SKM-1 (cell line): ENCODE measurements around the gene ARHGEF28.

Source experiments
- DNase-seq: peaks from one replicate; lab custom pipeline; 2025; ENCODE audit not compliant: unreplicated experiment; lab: John Stamatoyannopoulos, UW

The ARHGEF28 gene

GRCh38 chr5:73625944-73626811, at the start of gene ARHGEF28:
ARHGEF28 (plus strand) TSS chr5:73626196; CDS start chr5:73684852, 58,656 bp downstream.
- peak; percentile 21 for DNase-seq

- no peak for DNase-seq
Measured at GRCh38 chr5:73582285-73583145, 43.5 kb upstream of the ARHGEF28 start.

- no peak for DNase-seq
Measured at GRCh38 chr5:73587923-73588322, 38.1 kb upstream of the ARHGEF28 start.

GRCh38 chr5:73591102-73591695, 34.8 kb upstream of the ARHGEF28 start:
- peak; percentile 56 for DNase-seq

GRCh38 chr5:73591698-73592501, 34.1 kb upstream of the ARHGEF28 start:
- no peak for DNase-seq

- no peak for DNase-seq
Measured at GRCh38 chr5:73592551-73592950, 33.4 kb upstream of the ARHGEF28 start.

GRCh38 chr5:73596705-73597328, 29.2 kb upstream of the ARHGEF28 start:
- DNase-seq, result peak; percentile 14

- DNase-seq, result no peak
Measured at GRCh38 chr5:73599380-73599779, 26.6 kb upstream of the ARHGEF28 start.

GRCh38 chr5:73603998-73604397, 22.0 kb upstream of the ARHGEF28 start:
- no peak for DNase-seq

- no peak for DNase-seq
Measured at GRCh38 chr5:73605223-73606087, 20.5 kb upstream of the ARHGEF28 start.

- no peak for DNase-seq
Measured at GRCh38 chr5:73606206-73606753, 19.7 kb upstream of the ARHGEF28 start.

- DNase-seq, result no peak
Measured at GRCh38 chr5:73607228-73607627, 18.8 kb upstream of the ARHGEF28 start.

GRCh38 chr5:73612799-73613198, 13.2 kb upstream of the ARHGEF28 start:
- no peak for DNase-seq

GRCh38 chr5:73615085-73615484, 10.9 kb upstream of the ARHGEF28 start:
- DNase-seq, result no peak

- DNase-seq, result no peak
Measured at GRCh38 chr5:73615947-73616346, 10.0 kb upstream of the ARHGEF28 start.

- no peak for DNase-seq
Measured at GRCh38 chr5:73617510-73618279, 8.3 kb upstream of the ARHGEF28 start.

- DNase-seq, result no peak
Measured at GRCh38 chr5:73619606-73620333, 6.2 kb upstream of the ARHGEF28 start.

GRCh38 chr5:73620334-73620687, 5.7 kb upstream of the ARHGEF28 start:
- no peak for DNase-seq
